Measurements from ENCODE around the gene IL36G. TPM values are rescaled to one million over a fixed set of nuclear protein-coding genes. Genes with fewer than 3 reads are reported as not detected.
A peak's percentile ranks its signal among the peaks of the same experiment; 100 is the strongest.

IL36G gene
- polyA plus RNA-seq, 2 of the 4 experiments (the other 2 are of a cell fraction): 0.16 TPM; not detected in 1

GRCh38 chr2:113007250-113007649 lies 29.4 kb downstream of the IL36G start:
- Histone ChIP-seq H3K9me3 (peaks cover 7% of the 10 kb centered on the region; the same call in 1 of the 3 replicates), H3K4me3 (no peak overlapping the region), H3K4me2 (no peak overlapping the region), H3K4me1 (peaks cover 5% of the 10 kb centered on the region), H3K27ac (no peak overlapping the region)
- ATAC-seq: no peak
- TF ChIP-seq CBX8 (IDR thresholded peaks at IDR 0.05) (no peak), MAFK (IDR thresholded peaks at IDR 0.05; ENCODE audit: partially characterized antibody) (peak; percentile 62), JUN (IDR thresholded peaks at IDR 0.05) (no peak), EHMT2 (IDR thresholded peaks at IDR 0.05; ENCODE audit: low read depth) (no peak)
- DNase-seq (ENCODE audit: low read depth in 1 of 2, low spot score in 1 of 2): no peak
- no peak for FAIRE-seq
- 94% methylated on average over 1 of the region's 1 CpG for WGBS (ENCODE audit: missing lambda C conversion rate)
- ChIA-PET POLR2A (no interaction called here), CTCF (no interaction called here)

DNA sequence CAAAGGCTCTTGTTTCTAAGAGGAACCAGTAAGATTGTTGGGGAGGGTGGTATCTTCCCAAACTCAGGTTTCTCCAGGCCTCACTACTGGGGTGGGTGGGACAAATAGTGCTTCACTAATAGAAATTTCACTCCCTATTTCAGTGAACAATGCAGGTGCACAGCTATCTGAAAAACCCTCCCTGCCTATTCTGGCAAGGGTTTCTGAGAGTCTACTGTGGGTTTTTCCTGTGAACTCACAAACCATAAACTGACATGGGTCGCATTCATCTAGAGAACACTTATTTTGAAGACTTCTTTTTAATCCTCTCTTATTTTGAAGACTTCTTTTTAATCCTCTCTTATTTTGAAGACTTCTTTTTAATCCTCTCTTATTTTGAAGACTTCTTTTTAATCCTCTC lies 31.8 kb downstream of the IL36G start:
- H3K4me2 ChIP-seq: no peak overlapping the region
- peaks cover 17% of the 10 kb centered on the region for H3K4me1 ChIP-seq
- no peak for ATAC-seq
- no peak for TF ChIP-seq NFE2L2 (conservative IDR thresholded peaks at IDR 0.05; ENCODE audit: low read length)
- TF ChIP-seq CHD4 (IDR thresholded peaks at IDR 0.05; ENCODE audit: borderline replicate concordance): no peak
- no peak for TF ChIP-seq MYC (IDR thresholded peaks at IDR 0.05; ENCODE audit: borderline replicate concordance, low read length)
- no peak for TF ChIP-seq HOXB13 (CRISPR knock-in tag; IDR thresholded peaks at IDR 0.05; ENCODE audit: low read depth)
- TF ChIP-seq HES2 (IDR thresholded peaks at IDR 0.05): no peak
- TF ChIP-seq EHF (CRISPR knock-in tag; IDR thresholded peaks at IDR 0.05): no peak
- no peak for TF ChIP-seq POLR2AphosphoS2 (conservative IDR thresholded peaks at IDR 0.05; ENCODE audit: low read length)
- no peak for TF ChIP-seq TP53 (CRISPR knock-in tag; IDR thresholded peaks at IDR 0.05)
- H3K4me3 ChIP-seq: no peak overlapping the region
- no peaks in the 10 kb centered on the region; the same call in 2 of the 3 replicates for H3K9me3 ChIP-seq
- no peak for FAIRE-seq
- ChIA-PET CTCF (interaction anchor here (0.7 kb wide), 3 partner anchors 63 to 153 kb away, joined by 3 read pairs; no protein-coding TSS in a partner anchor), POLR2A (no interaction called here)
- no peak overlapping the region for H3K27ac ChIP-seq
- no peak for DNase-seq (ENCODE audit: low read depth in 1 of 2, low spot score in 1 of 2)
- WGBS (ENCODE audit: missing lambda C conversion rate): 70% methylated on average over 1 of the region's 1 CpG

GRCh38 chr2:113010088-113010487 lies 32.3 kb downstream of the IL36G start:
- Histone ChIP-seq H3K9me3 (no peaks in the 10 kb centered on the region; the same call in 2 of the 3 replicates), H3K4me1 (peaks cover 17% of the 10 kb centered on the region), H3K4me2 (0 out of 3 replicates have a peak overlapping the region, but pooled peaks have one; percentile 26), H3K27ac (peak overlapping the region in 1 of 2 experiments; percentile 43; a peak in 1 of 6 replicates), H3K4me3 (no peak overlapping the region)
- TF ChIP-seq, protein P1, sequence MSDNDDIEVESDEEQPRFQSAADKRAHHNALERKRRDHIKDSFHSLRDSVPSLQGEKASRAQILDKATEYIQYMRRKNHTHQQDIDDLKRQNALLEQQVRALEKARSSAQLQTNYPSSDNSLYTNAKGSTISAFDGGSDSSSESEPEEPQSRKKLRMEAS (IDR thresholded peaks at IDR 0.05): no peak
- TF ChIP-seq HOXB13 (CRISPR knock-in tag; IDR thresholded peaks at IDR 0.05; ENCODE audit: low read depth) (no peak), GATA3 (IDR thresholded peaks at IDR 0.05; ENCODE audit: borderline replicate concordance) (no peak), FOSB (CRISPR knock-in tag; IDR thresholded peaks at IDR 0.05) (no peak), ZC3H11A (IDR thresholded peaks at IDR 0.05) (no peak), MAZ (IDR thresholded peaks at IDR 0.05; ENCODE audit: borderline replicate concordance, low read depth, low read length) (no peak)
- TF ChIP-seq, protein P2, sequence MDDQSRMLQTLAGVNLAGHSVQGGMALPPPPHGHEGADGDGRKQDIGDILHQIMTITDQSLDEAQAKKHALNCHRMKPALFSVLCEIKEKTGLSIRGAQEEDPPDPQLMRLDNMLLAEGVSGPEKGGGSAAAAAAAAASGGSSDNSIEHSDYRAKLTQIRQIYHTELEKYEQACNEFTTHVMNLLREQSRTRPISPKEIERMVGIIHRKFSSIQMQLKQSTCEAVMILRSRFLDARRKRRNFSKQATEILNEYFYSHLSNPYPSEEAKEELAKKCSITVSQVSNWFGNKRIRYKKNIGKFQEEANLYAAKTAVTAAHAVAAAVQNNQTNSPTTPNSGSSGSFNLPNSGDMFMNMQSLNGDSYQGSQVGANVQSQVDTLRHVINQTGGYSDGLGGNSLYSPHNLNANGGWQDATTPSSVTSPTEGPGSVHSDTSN (IDR thresholded peaks at IDR 0.05): no peak
- DNase-seq (ENCODE audit: low read depth in 1 of 2, low spot score in 1 of 2): peak in 1 of 2 experiments; percentile 20
- no peak for FAIRE-seq
- peak in 1 of 2 experiments; percentile 44; a peak in 2 of 6 replicates for ATAC-seq
- CTCF ChIA-PET: interaction anchor here (0.7 kb wide), 2 partner anchors 128 to 152 kb away, joined by 3 read pairs; no protein-coding TSS in a partner anchor
- WGBS (ENCODE audit: missing lambda C conversion rate): 18% methylated on average over 2 of the region's 2 CpGs
- POLR2A ChIA-PET: no interaction called here

GRCh38 chr2:113011108-113011507 lies 33.3 kb downstream of the IL36G start:
- no peak for TF ChIP-seq BHLHE40 (IDR thresholded peaks at IDR 0.05; ENCODE audit: low read depth, low read length)
- no peak for TF ChIP-seq JUN (IDR thresholded peaks at IDR 0.05)
- WGBS (ENCODE audit: missing lambda C conversion rate): 94% methylated on average over 1 of the region's 1 CpG
- no peak overlapping the region for H3K4me3 ChIP-seq
- FAIRE-seq: no peak
- peaks cover 17% of the 10 kb centered on the region for H3K4me1 ChIP-seq
- H3K9me3 ChIP-seq: no peaks in the 10 kb centered on the region
- no peak overlapping the region for H3K27ac ChIP-seq
- no peak for DNase-seq (ENCODE audit: low read depth in 1 of 2, low spot score in 1 of 2)
- ChIA-PET POLR2A (no interaction called here), CTCF (no interaction called here)
- ATAC-seq: no peak
- no peak overlapping the region for H3K4me2 ChIP-seq
